Calu3 (cell line): Measurements from ENCODE around the gene MIPEP. TPM values are rescaled to one million over a fixed set of nuclear protein-coding genes. Genes with fewer than 3 reads are reported as not detected.
A peak's percentile ranks its signal among the peaks of the same experiment; 100 is the strongest.

Source experiments
- BruUV-seq: library from RNA; stranded (reverse); fragments of 400-500 nt; replicated peaks from 2 replicates; lab custom pipeline; 2021; lab: Mats Ljungman, UMichigan
- CTCF ChIA-PET: fragments of 300-600 bp; sonication (Branson Sonifier 250); formaldehyde crosslinking; loops from one replicate; lab custom pipeline; 2022; ENCODE audit warnings: antibody characterized with exemption; lab: Charles Lee
- DNase-seq: peaks from one replicate; pipeline ENCODE4 v3.0.0; 2022
- H3K27ac Mint-ChIP-seq: one replicate; pipeline ENCODE4 v1.8.0; 2022; ENCODE audit warnings: mixed read lengths; ENCODE audit not compliant: unreplicated experiment
- H3K27me3 Mint-ChIP-seq: one replicate; pipeline ENCODE4 v1.8.0; 2022; ENCODE audit warnings: mixed read lengths; ENCODE audit not compliant: unreplicated experiment
- H3K36me3 Mint-ChIP-seq: one replicate; pipeline ENCODE4 v1.8.0; 2022; ENCODE audit warnings: mild to moderate bottlenecking, moderate library complexity, mixed read lengths; ENCODE audit not compliant: insufficient read depth, unreplicated experiment
- H3K4me1 Mint-ChIP-seq: one replicate; pipeline ENCODE4 v1.8.0; 2022; ENCODE audit warnings: mild to moderate bottlenecking, low read depth, mixed read lengths; ENCODE audit not compliant: unreplicated experiment
- H3K4me3 Mint-ChIP-seq: one replicate; pipeline ENCODE4 v1.8.0; 2022; ENCODE audit warnings: mild to moderate bottlenecking, low read depth, moderate library complexity, mixed read lengths; ENCODE audit not compliant: unreplicated experiment
- H3K9me3 Mint-ChIP-seq: one replicate; pipeline ENCODE4 v1.8.0; 2022; ENCODE audit warnings: low read depth, mixed read lengths; ENCODE audit not compliant: unreplicated experiment
- intact Hi-C: fragments of 100-400 bp; cut with micrococcal nuclease; formaldehyde crosslinking; loops from one replicate; pipeline ENCODE4 v1.10.0; 2022; ENCODE audit not compliant: unreplicated experiment
- total RNA-seq: library from RNA; stranded (reverse); gene quantifications from 2 replicates; pipeline ENCODE4 v1.2.3, GENCODE V29; 2022
- TF ChIP-seq, protein P1 (sequence below): fragments of 200-600 bp; IDR thresholded peaks from one replicate; pipeline ENCODE4 v1.8.0; 2022; ENCODE audit warnings: antibody characterized with exemption; ENCODE audit not compliant: unreplicated experiment

MIPEP gene
- total RNA-seq, 1 experiment from 2014 or later, result 25.2 TPM

DNA sequence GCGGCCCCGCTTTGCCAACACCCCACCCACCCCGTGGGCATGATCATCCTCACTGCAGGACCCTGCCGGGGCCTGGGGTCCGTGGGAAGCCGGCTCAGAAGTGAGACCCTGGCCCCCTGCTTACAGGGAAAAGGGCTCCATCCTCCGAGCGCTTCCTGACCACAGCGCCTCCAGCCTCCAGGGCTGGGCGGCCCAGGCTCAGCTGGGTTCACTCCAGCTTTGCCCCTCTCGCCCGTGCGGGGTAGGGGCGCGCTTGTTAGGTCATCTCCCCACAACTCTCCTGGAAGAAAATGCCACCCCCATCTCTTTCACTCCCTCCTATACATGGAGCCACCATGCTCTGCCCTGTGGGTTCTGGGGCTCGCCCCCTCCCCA is 14.7 kb upstream of the MIPEP start:
- DNase-seq, result no peak
- peak overlapping the region; percentile 36 for H3K4me3 Mint-ChIP-seq
- peaks cover 22% of the 10 kb centered on the region for H3K27me3 Mint-ChIP-seq
- H3K27ac Mint-ChIP-seq, result no peak overlapping the region
- BruUV-seq, result no TSS peak
- CTCF ChIA-PET, result no interaction called here
- peaks cover 9% of the 10 kb centered on the region for H3K4me1 Mint-ChIP-seq
- H3K9me3 Mint-ChIP-seq, result no peaks in the 10 kb centered on the region
- H3K36me3 Mint-ChIP-seq, result no peaks in the 10 kb centered on the region
- TF ChIP-seq, protein P1, sequence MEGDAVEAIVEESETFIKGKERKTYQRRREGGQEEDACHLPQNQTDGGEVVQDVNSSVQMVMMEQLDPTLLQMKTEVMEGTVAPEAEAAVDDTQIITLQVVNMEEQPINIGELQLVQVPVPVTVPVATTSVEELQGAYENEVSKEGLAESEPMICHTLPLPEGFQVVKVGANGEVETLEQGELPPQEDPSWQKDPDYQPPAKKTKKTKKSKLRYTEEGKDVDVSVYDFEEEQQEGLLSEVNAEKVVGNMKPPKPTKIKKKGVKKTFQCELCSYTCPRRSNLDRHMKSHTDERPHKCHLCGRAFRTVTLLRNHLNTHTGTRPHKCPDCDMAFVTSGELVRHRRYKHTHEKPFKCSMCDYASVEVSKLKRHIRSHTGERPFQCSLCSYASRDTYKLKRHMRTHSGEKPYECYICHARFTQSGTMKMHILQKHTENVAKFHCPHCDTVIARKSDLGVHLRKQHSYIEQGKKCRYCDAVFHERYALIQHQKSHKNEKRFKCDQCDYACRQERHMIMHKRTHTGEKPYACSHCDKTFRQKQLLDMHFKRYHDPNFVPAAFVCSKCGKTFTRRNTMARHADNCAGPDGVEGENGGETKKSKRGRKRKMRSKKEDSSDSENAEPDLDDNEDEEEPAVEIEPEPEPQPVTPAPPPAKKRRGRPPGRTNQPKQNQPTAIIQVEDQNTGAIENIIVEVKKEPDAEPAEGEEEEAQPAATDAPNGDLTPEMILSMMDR, result no peak
- intact Hi-C loops, result no loop called here

GRCh38 chr13:23902975-23903905 is 14.0 kb upstream of the MIPEP start:
- H3K4me1 Mint-ChIP-seq, result peaks cover 9% of the 10 kb centered on the region
- peak overlapping the region; percentile 36 for H3K4me3 Mint-ChIP-seq
- H3K36me3 Mint-ChIP-seq, result no peaks in the 10 kb centered on the region
- no peak for DNase-seq
- intact Hi-C loops, result no loop called here
- TF ChIP-seq, protein P1, result no peak
- no peak overlapping the region for H3K27ac Mint-ChIP-seq
- no TSS peak for BruUV-seq
- peaks cover 22% of the 10 kb centered on the region for H3K27me3 Mint-ChIP-seq
- no peaks in the 10 kb centered on the region for H3K9me3 Mint-ChIP-seq
- CTCF ChIA-PET, result no interaction called here

DNA sequence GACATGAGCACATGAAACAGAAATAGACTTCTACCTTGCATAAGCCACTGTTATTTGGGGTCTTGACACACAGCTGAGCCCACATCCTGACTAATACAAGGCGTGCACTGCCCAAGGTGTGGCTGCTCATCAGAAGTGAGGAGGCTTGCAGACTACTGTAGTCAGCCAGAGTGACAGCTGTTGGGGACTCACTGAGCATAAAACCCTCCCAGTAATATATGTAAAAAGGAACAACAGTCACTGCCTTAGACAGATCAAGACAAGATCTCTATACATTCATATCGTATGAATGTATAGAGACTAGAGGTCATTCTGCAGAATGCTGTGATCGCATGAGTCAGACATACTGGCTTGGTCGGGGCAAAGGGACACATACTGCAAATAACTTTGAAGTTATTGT is 12.2 kb upstream of the MIPEP start:
- H3K9me3 Mint-ChIP-seq, result no peaks in the 10 kb centered on the region
- H3K4me3 Mint-ChIP-seq, result no peak overlapping the region
- peaks cover 9% of the 10 kb centered on the region for H3K4me1 Mint-ChIP-seq
- BruUV-seq, result no TSS peak
- no peak overlapping the region for H3K27ac Mint-ChIP-seq
- peaks cover 22% of the 10 kb centered on the region for H3K27me3 Mint-ChIP-seq
- intact Hi-C loops, result no loop called here
- TF ChIP-seq, protein P1, result no peak
- DNase-seq, result no peak
- no peaks in the 10 kb centered on the region for H3K36me3 Mint-ChIP-seq
- CTCF ChIA-PET, result no interaction called here

GRCh38 chr13:23899555-23899954 is 10.4 kb upstream of the MIPEP start:
- DNase-seq, result peak; percentile 33
- no TSS peak for BruUV-seq
- Mint-ChIP-seq H3K36me3 (no peaks in the 10 kb centered on the region), H3K27ac (no peak overlapping the region), H3K27me3 (peaks cover 21% of the 10 kb centered on the region), H3K4me1 (peaks cover 9% of the 10 kb centered on the region), H3K4me3 (no peak overlapping the region), H3K9me3 (no peaks in the 10 kb centered on the region)
- TF ChIP-seq, protein P1, result no peak
- CTCF ChIA-PET, result no interaction called here
- intact Hi-C loops, result no loop called here
